Gastroesophageal sphincter (tissue), 4 donors: Measurements from ENCODE around the gene INCA1. TPM values are rescaled to one million over a fixed set of nuclear protein-coding genes. Genes with fewer than 3 reads are reported as not detected.

Experiments used
- ATAC-seq: fragments of 150-250 bp; one replicate; pipeline ENCODE4 v1.9.1; 2016; ENCODE audit warnings: mild to moderate bottlenecking, moderate library complexity
- H3K27ac ChIP-seq, 4 donors: fragments of 200-600 bp; sonication (generic) in 3 of 4; 1 replicate in 3 of 4; 2 replicates in 1 of 4; pipeline ENCODE4 v1.5.1; 2016 to 2019
- H3K27me3 ChIP-seq: fragments of 200-600 bp; sonication (generic); one replicate; pipeline ENCODE4 v1.5.1; 2019
- H3K36me3 ChIP-seq, 2 donors: fragments of 200-600 bp; sonication (generic); one replicate each; pipeline ENCODE4 v1.5.1; 2019; ENCODE audit warnings: control low read depth in 1 of 2
- H3K4me1 ChIP-seq, 3 donors: fragments of 200-600 bp; sonication (generic); 1 replicate in 2 of 3; 2 replicates in 1 of 3; pipeline ENCODE4 v1.5.1; 2016 to 2019; ENCODE audit warnings: control low read depth in 2 of 3
- H3K4me3 ChIP-seq, 2 donors: fragments of 200-600 bp; sonication (generic); one replicate each; pipeline ENCODE4 v1.5.1; 2019; ENCODE audit warnings: mild to moderate bottlenecking in 1 of 2, moderate library complexity in 1 of 2
- H3K9me3 ChIP-seq, 3 donors: fragments of 200-600 bp; sonication (generic); one replicate each; pipeline ENCODE4 v1.5.1; 2017 to 2019; ENCODE audit warnings: control low read depth in 2 of 3
- EP300 ChIP-seq: sonication (generic); formaldehyde crosslinking; IDR thresholded peaks from one replicate; pipeline ENCODE4 v1.6.1; 2017; ENCODE audit warnings: antibody characterized with exemption, mild to moderate bottlenecking
- POLR2A ChIP-seq, 2 donors: fragments of 450-650 bp; IDR thresholded peaks; one replicate each; pipeline ENCODE4 v1.6.1; 2017; ENCODE audit warnings: antibody characterized with exemption in 2 of 2, mild to moderate bottlenecking in 2 of 2, moderate library complexity in 1 of 2
- POLR2AphosphoS5 ChIP-seq: sonication (generic); formaldehyde crosslinking; IDR thresholded peaks from one replicate; pipeline ENCODE4 v1.6.1; 2017; ENCODE audit warnings: antibody characterized with exemption
- WGBS, 2 donors: methylation state at CpG; one replicate each; pipeline ENCODE4 v1.1.5; 2018; ENCODE audit warnings: low coverage in 1 of 2; 5-methylcytosine and 5-hydroxymethylcytosine counted together
- total RNA-seq, 4 donors: library from RNA; depleted of rRNA; stranded (reverse); fragments of >200 nt; gene quantifications; one replicate each; pipeline ENCODE4 v1.1.0, GENCODE V29; 2016
- TF ChIP-seq, protein P1 (sequence below), 4 experiments: fragments of 200-600 bp in 2 of 4; fragments of 450-650 bp in 2 of 4; sonication (generic) in 1 of 4; IDR thresholded peaks; one replicate each; pipeline ENCODE4 v1.5.1; 2017 to 2019; ENCODE audit warnings: antibody characterized with exemption in 4 of 4, mild to moderate bottlenecking in 2 of 4, moderate library complexity in 2 of 4

Gene INCA1
- total RNA-seq, 4 donors from 2014 or later = 0.93 to 4.4 (median 3.8) TPM; not detected in 1

DNA sequence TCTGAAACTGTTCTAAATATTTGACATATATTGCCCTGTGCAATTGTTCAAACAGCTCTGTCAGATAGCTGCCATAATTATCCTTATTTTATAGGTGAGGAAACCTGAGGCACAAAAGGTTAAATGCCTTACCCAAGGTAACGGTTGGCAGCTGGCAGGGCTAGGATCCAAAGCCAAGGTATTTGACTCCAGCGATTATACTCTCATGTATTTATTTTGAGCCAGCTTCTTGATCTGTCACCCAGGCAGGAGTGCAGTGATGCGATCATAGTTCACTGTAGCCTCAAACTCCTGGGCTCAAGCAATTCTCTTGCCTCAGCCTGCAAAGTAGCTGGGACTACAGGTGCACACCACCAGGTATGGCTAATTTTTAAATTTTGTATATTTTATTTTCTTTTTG, 39.2 kb downstream of the INCA1 start:
- no peak for ATAC-seq

DNA sequence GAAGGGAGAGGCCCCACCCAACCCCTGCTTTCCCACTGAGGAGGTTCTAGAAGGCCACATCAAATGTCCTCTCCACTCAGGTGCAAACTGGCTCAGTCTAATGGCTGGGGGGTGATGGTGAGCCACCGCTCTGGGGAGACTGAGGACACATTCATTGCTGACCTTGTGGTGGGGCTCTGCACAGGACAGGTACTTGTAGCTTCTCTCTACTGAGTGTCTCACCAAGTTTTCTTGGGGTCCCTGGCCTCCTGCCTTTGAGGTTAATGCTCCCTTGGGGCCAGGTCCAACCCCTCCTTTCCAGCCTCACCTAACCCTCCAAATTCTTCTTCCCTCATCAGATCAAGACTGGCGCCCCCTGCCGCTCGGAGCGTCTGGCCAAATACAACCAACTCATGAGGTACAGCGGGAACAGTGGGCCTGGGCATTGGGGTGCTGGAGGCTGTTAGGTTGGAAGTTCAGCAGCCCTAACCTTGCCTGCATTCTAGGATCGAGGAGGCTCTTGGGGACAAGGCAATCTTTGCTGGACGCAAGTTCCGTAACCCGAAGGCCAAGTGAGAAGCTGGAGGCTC, 40.7 kb downstream of the INCA1 start:
- WGBS, 2 donors = 93% methylated on average over 3 of the region's 10 CpGs; no CpG with 5 or more reads in 1 of the 2 donors
- TF ChIP-seq, protein P1, sequence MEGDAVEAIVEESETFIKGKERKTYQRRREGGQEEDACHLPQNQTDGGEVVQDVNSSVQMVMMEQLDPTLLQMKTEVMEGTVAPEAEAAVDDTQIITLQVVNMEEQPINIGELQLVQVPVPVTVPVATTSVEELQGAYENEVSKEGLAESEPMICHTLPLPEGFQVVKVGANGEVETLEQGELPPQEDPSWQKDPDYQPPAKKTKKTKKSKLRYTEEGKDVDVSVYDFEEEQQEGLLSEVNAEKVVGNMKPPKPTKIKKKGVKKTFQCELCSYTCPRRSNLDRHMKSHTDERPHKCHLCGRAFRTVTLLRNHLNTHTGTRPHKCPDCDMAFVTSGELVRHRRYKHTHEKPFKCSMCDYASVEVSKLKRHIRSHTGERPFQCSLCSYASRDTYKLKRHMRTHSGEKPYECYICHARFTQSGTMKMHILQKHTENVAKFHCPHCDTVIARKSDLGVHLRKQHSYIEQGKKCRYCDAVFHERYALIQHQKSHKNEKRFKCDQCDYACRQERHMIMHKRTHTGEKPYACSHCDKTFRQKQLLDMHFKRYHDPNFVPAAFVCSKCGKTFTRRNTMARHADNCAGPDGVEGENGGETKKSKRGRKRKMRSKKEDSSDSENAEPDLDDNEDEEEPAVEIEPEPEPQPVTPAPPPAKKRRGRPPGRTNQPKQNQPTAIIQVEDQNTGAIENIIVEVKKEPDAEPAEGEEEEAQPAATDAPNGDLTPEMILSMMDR (IDR thresholded peaks at IDR 0.05) = peak in 2 of 4 experiments; percentile 14 to 18
- no peak for TF ChIP-seq POLR2A (IDR thresholded peaks at IDR 0.05)
- no peak for TF ChIP-seq EP300
- ATAC-seq = no peak
- no peaks in the 10 kb centered on the region for H3K27me3 ChIP-seq
- peaks cover 0 to 19% (median 0%) of the 10 kb centered on the region in 3 donors for H3K4me1 ChIP-seq
- H3K36me3 ChIP-seq = peaks cover 0 to 45% of the 10 kb centered on the region in 2 donors
- H3K9me3 ChIP-seq = no peaks in the 10 kb centered on the region
- H3K27ac ChIP-seq = no peak overlapping the region
- no peak overlapping the region for H3K4me3 ChIP-seq

More for the DNA sequence above, 39.2 kb downstream of the INCA1 start:
- Histone ChIP-seq H3K36me3 (peaks cover 0 to 49% of the 10 kb centered on the region in 2 donors), H3K27me3 (no peaks in the 10 kb centered on the region), H3K27ac (no peak overlapping the region), H3K4me3 (no peak overlapping the region), H3K4me1 (peaks cover 0 to 8% (median 0%) of the 10 kb centered on the region in 3 donors), H3K9me3 (no peaks in the 10 kb centered on the region)
- TF ChIP-seq POLR2A (IDR thresholded peaks at IDR 0.05) = no peak
- no peak for TF ChIP-seq POLR2AphosphoS5
- TF ChIP-seq EP300 = no peak
- TF ChIP-seq, protein P1 (IDR thresholded peaks at IDR 0.05) = no peak
- 59 to 76% methylated on average over 3 of the region's 3 CpGs for WGBS, 2 donors

DNA sequence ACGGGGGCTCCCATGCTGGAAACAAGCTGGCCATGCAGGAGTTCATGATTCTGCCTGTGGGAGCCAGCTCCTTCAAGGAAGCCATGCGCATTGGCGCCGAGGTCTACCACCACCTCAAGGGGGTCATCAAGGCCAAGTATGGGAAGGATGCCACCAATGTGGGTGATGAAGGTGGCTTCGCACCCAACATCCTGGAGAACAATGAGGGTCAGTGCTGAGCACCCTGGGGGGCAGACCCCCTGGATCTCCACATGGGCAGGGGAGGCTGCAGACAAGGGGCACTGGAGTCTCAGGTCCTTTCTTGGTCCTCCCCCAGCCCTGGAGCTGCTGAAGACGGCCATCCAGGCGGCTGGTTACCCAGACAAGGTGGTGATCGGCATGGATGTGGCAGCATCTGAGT, 42.2 kb downstream of the INCA1 start:
- Histone ChIP-seq H3K27ac (no peak overlapping the region), H3K27me3 (no peaks in the 10 kb centered on the region), H3K9me3 (no peaks in the 10 kb centered on the region), H3K4me3 (no peak overlapping the region), H3K4me1 (peaks cover 0 to 34% (median 13%) of the 10 kb centered on the region in 3 donors), H3K36me3 (peaks cover 0 to 32% of the 10 kb centered on the region in 2 donors)
- 96% methylated on average over 4 of the region's 8 CpGs; no CpG with 5 or more reads in 1 of the 2 donors for WGBS, 2 donors
- no peak for ATAC-seq
- TF ChIP-seq, protein P1 (IDR thresholded peaks at IDR 0.05) = no peak
- no peak for TF ChIP-seq POLR2A (IDR thresholded peaks at IDR 0.05)
- TF ChIP-seq EP300 = no peak
- TF ChIP-seq POLR2AphosphoS5 = no peak

DNA sequence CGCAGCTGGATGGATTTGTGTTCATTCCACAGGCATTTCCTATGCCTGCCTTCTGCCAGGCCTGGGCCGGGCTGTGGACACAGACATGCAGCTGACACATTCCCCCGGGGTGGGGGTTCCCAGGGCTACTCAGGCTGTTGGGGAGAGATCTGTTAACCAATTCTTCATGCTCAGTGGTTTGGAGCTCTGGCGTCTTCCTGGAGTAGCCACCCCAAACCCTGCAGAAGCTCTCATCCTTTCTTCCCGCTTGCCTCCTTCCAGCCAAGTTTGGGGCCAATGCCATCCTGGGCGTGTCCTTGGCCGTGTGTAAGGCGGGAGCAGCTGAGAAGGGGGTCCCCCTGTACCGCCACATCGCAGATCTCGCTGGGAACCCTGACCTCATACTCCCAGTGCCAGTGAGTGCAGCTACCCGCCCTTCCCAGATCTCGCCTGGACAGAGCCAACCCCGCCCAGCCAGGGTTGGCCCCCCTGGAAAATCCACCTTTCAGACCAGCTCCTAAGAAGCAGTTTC, 43.8 kb downstream of the INCA1 start:
- no peak overlapping the region for H3K4me3 ChIP-seq
- H3K36me3 ChIP-seq = peaks cover 0 to 16% of the 10 kb centered on the region in 2 donors
- H3K27ac ChIP-seq = peak overlapping the region in 1 of 4 donors; percentile 5
- no peak for ATAC-seq
- no peaks in the 10 kb centered on the region for H3K27me3 ChIP-seq
- peaks cover 0 to 45% (median 13%) of the 10 kb centered on the region in 3 donors for H3K4me1 ChIP-seq
- TF ChIP-seq EP300 = no peak
- TF ChIP-seq, protein P1 (IDR thresholded peaks at IDR 0.05) = no peak
- no peak for TF ChIP-seq POLR2A (IDR thresholded peaks at IDR 0.05)
- no peak for TF ChIP-seq POLR2AphosphoS5
- no peaks in the 10 kb centered on the region for H3K9me3 ChIP-seq
- 77 to 83% methylated on average over 4 to 8 of the region's 14 CpGs for WGBS, 2 donors

DNA sequence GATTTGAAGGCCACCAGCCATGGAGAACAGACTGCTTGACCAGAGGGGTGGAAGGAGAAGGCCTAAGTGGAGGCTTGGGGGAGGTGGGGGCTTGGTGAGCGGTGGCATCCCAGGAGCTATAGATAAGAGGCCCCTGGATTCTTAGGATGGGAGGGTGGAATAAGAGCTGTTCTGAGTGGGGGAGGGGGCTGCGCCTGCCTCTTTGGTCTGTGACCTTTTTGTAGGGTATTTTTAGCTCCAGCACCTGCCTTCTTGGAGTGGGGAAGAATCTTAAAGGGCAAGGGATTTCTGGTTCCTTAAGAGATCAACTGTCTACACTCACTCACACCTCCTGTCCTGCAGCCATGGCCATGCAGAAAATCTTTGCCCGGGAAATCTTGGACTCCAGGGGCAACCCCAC, 45.8 kb downstream of the INCA1 start:
- Histone ChIP-seq H3K27me3 (no peaks in the 10 kb centered on the region), H3K4me1 (peaks cover 0 to 53% (median 16%) of the 10 kb centered on the region in 3 donors), H3K4me3 (no peak overlapping the region), H3K9me3 (no peaks in the 10 kb centered on the region), H3K27ac (peak overlapping the region in 3 of 4 donors; percentile 96 to 98 (median 98)), H3K36me3 (peaks cover 0 to 3% of the 10 kb centered on the region in 2 donors)
- WGBS, 2 donors = 48 to 51% methylated on average over 2 to 3 of the region's 3 CpGs
- ATAC-seq = no peak
- TF ChIP-seq POLR2A (IDR thresholded peaks at IDR 0.05) = no peak
- no peak for TF ChIP-seq POLR2AphosphoS5
- no peak for TF ChIP-seq EP300
- TF ChIP-seq, protein P1 (IDR thresholded peaks at IDR 0.05) = no peak
